Measurements from ENCODE around the gene TLCD3B. TPM values are rescaled to one million over a fixed set of nuclear protein-coding genes. Genes with fewer than 3 reads are reported as not detected.

Gene TLCD3B
- total and polyA plus RNA-seq, 12 donors, result 0.29 TPM; not detected in 11

DNA sequence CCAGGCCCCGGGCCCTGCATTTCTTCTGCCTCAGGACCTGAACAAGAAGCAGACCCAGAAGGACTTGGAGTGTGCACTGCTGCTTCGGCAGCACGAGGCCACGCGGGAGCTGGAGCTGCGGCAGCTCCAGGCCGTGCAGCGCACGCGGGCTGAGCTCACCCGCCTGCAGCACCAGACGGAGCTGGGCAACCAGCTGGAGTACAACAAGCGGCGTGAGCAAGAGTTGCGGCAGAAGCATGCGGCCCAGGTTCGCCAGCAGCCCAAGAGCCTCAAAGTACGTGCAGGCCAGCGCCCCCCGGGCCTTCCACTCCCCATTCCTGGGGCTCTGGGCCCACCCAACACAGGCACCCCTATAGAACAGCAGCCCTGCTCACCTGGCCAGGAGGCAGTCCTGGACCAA, 44.8 kb downstream of the TLCD3B start:
- Histone ChIP-seq H3K4me1 (no peaks in the 10 kb centered on the region), H3K27ac (no peak overlapping the region), H3K9me3 (no peaks in the 10 kb centered on the region), H3K4me3 (no peak overlapping the region), H3K36me3 (peaks cover 9 to 100% (median 89%) of the 10 kb centered on the region in 9 donors), H3K27me3 (no peaks in the 10 kb centered on the region)
- 92% methylated on average over 20 of the region's 20 CpGs for WGBS, 2 donors
- intact Hi-C loops (cut with DNase I), result no loop called here
- TF ChIP-seq, protein P1, sequence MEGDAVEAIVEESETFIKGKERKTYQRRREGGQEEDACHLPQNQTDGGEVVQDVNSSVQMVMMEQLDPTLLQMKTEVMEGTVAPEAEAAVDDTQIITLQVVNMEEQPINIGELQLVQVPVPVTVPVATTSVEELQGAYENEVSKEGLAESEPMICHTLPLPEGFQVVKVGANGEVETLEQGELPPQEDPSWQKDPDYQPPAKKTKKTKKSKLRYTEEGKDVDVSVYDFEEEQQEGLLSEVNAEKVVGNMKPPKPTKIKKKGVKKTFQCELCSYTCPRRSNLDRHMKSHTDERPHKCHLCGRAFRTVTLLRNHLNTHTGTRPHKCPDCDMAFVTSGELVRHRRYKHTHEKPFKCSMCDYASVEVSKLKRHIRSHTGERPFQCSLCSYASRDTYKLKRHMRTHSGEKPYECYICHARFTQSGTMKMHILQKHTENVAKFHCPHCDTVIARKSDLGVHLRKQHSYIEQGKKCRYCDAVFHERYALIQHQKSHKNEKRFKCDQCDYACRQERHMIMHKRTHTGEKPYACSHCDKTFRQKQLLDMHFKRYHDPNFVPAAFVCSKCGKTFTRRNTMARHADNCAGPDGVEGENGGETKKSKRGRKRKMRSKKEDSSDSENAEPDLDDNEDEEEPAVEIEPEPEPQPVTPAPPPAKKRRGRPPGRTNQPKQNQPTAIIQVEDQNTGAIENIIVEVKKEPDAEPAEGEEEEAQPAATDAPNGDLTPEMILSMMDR (IDR thresholded peaks at IDR 0.05), result no peak
- ATAC-seq (no peak), DNase-seq (no peak)

DNA sequence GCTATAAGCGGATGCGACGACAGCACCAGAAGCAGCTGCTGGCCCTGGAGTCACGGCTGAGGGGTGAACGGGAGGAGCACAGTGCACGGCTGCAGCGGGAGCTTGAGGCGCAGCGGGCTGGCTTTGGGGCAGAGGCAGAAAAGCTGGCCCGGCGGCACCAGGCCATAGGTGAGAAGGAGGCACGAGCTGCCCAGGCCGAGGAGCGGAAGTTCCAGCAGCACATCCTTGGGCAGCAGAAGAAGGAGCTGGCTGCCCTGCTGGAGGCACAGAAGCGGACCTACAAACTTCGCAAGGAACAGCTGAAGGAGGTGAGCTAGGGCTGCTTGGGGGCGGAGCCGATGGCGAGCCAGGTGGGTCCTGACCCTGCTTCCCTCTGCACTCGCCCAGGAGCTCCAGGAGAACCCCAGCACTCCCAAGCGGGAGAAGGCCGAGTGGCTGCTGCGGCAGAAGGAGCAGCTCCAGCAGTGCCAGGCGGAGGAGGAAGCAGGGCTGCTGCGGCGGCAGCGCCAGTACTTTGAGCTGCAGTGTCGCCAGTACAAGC, 45.7 kb downstream of the TLCD3B start:
- Histone ChIP-seq H3K9me3 (no peaks in the 10 kb centered on the region), H3K27me3 (no peaks in the 10 kb centered on the region), H3K27ac (no peak overlapping the region), H3K4me1 (peaks cover 0 to 6% (median 0%) of the 10 kb centered on the region in 9 donors), H3K36me3 (peaks cover 9 to 100% (median 85%) of the 10 kb centered on the region in 9 donors), H3K4me3 (no peak overlapping the region)
- ATAC-seq (no peak), DNase-seq (no peak)
- TF ChIP-seq, protein P1 (IDR thresholded peaks at IDR 0.05), result no peak
- intact Hi-C loops (cut with DNase I), result no loop called here
- WGBS, 2 donors, result 92 to 95% methylated on average over 28 of the region's 28 CpGs

DNA sequence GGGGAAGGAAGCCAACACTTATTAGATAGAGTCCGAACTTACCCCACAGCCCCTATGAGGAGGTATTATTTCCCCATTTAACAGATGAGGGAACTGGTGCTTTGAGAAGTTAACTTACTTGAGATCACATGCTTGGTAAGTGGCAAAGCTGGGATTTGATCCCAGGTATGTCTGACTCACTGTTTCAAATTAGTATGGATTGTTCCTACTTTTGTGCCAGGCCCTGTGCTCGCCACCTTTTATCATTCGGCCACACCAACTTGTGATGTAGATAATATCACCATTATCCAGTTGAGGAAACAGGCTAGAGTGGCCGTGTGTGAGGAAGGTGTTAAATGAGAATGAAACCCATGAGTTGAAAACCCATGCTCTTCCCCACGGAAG, 46.3 kb downstream of the TLCD3B start:
- intact Hi-C loops (cut with DNase I), result no loop called here
- TF ChIP-seq, protein P1 (IDR thresholded peaks at IDR 0.05), result no peak
- ATAC-seq, result no peak

DNA sequence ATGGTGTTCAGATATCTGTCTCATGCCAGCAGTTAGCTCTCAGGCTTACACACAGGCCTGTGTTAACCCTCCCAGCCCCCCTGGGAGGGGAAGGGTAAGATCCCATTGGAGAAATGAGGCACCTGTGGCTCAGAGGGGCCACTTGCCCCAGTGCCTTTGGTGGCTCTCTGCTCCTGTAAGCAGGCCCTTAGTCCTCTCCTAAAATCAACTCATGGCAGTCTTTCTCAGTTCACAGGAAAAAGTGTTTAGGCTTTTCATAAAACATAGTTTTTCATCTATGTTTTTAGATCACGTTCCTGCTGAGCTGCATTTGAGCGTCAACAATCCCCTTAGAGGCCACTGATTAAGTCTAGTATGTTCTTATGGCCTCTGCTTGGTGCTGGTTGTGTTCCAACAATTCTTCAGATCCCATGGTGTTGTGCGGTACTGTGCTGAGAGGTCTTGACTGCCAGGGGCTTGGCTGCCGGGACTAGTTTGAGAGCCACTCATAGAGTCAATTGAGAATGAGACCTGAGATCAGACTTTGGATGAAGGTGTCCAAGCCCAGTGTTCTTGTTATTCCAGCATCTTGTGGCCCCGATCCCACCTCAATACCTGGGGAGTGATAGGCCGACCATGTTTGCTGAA, 46.8 kb downstream of the TLCD3B start:
- DNase-seq (no peak), ATAC-seq (no peak)
- intact Hi-C loops (cut with DNase I), result no loop called here
- peaks cover 9 to 100% (median 87%) of the 10 kb centered on the region in 9 donors for H3K36me3 ChIP-seq
- H3K27me3 ChIP-seq, result no peaks in the 10 kb centered on the region
- WGBS, 2 donors, result 79 to 83% methylated on average over 6 of the region's 6 CpGs
- peaks cover 2 to 16% (median 9%) of the 10 kb centered on the region in 9 donors for H3K4me1 ChIP-seq
- TF ChIP-seq, protein P1 (IDR thresholded peaks at IDR 0.05), result no peak
- no peaks in the 10 kb centered on the region for H3K9me3 ChIP-seq
- no peak overlapping the region for H3K27ac ChIP-seq
- no peak overlapping the region for H3K4me3 ChIP-seq

More for the DNA sequence above, 46.3 kb downstream of the TLCD3B start:
- Histone ChIP-seq H3K4me1 (peaks cover 2 to 12% (median 5%) of the 10 kb centered on the region in 9 donors), H3K4me3 (no peak overlapping the region), H3K27me3 (no peaks in the 10 kb centered on the region), H3K36me3 (peaks cover 9 to 100% (median 85%) of the 10 kb centered on the region in 9 donors), H3K9me3 (no peaks in the 10 kb centered on the region), H3K27ac (no peak overlapping the region)
- WGBS, 2 donors, result 85 to 87% methylated on average over 5 of the region's 5 CpGs
- no peak for DNase-seq

All from heart right ventricle (tissue), 16 donors.